Right atrium auricular region (tissue), 2 donors: ENCODE results near the gene MTARC1. TPM values are rescaled to one million over a fixed set of nuclear protein-coding genes. Genes with fewer than 3 reads are reported as not detected.
A peak's percentile ranks its signal among the peaks of the same experiment; 100 is the strongest.

Experiments
- DNase-seq: peaks from one replicate; pipeline ENCODE4 v3.0.0-alpha.2; 2019; ENCODE audit warnings: low spot score
- H3K27ac ChIP-seq, 2 donors: fragments of 200-600 bp; sonication (generic); 1 replicate in 1 of 2; 2 replicates in 1 of 2; pipeline ENCODE4 v1.5.1; 2016 to 2019
- H3K27me3 ChIP-seq, 2 donors: fragments of 200-600 bp; sonication (generic); one replicate each; pipeline versions ENCODE4 v1.5.1 to v1.6.0; 2017 to 2019
- H3K36me3 ChIP-seq: fragments of 200-600 bp; sonication (generic); one replicate; pipeline ENCODE4 v1.5.1; 2016
- H3K4me1 ChIP-seq, 2 donors: fragments of 200-600 bp; sonication (generic); one replicate each; pipeline versions ENCODE4 v1.5.1 to v1.6.0; 2017 to 2019
- H3K4me3 ChIP-seq, 2 donors: fragments of 200-600 bp; sonication (generic); 1 replicate in 1 of 2; 2 replicates in 1 of 2; pipeline ENCODE4 v1.5.1; 2017 to 2019; ENCODE audit warnings: mild to moderate bottlenecking in 1 of 2, moderate library complexity in 1 of 2
- H3K9me3 ChIP-seq, 2 donors: fragments of 200-600 bp; sonication (generic); one replicate each; pipeline ENCODE4 v1.5.1; 2019
- CTCF ChIP-seq, 2 donors: fragments of 200-600 bp; sonication (generic); IDR thresholded peaks; one replicate each; pipeline ENCODE4 v1.5.1; 2019; ENCODE audit warnings: antibody characterized with exemption in 2 of 2
- total RNA-seq, 2 donors: library from RNA; depleted of rRNA; stranded (reverse); fragments of >200 nt; gene quantifications; one replicate each; pipeline ENCODE4 v1.1.0, GENCODE V29; 2016

MTARC1 gene
- total RNA-seq, 2 donors from 2014 or later: 4.0 to 6.1 TPM

- H3K36me3 ChIP-seq: peaks cover 46% of the 10 kb centered on the region
- no peak for TF ChIP-seq CTCF (IDR thresholded peaks at IDR 0.05)
- H3K27me3 ChIP-seq: no peaks in the 10 kb centered on the region
- no peaks in the 10 kb centered on the region for H3K4me1 ChIP-seq
- no peaks in the 10 kb centered on the region for H3K9me3 ChIP-seq
- H3K4me3 ChIP-seq: no peak overlapping the region
- H3K27ac ChIP-seq: no peak overlapping the region
- no peak for DNase-seq
Observed at GRCh38 chr1:220761688-220762427, 24.9 kb upstream of the MTARC1 start.

GRCh38 chr1:220764757-220765156, 22.0 kb upstream of the MTARC1 start:
- H3K36me3 ChIP-seq: peaks cover 42% of the 10 kb centered on the region

GRCh38 chr1:220767312-220768125, 19.2 kb upstream of the MTARC1 start:
- Histone ChIP-seq H3K9me3 (no peaks in the 10 kb centered on the region), H3K36me3 (peaks cover 40% of the 10 kb centered on the region), H3K27ac (peak overlapping the region; percentile 54 to 64), H3K27me3 (no peaks in the 10 kb centered on the region), H3K4me1 (peaks cover 0 to 18% of the 10 kb centered on the region in 2 donors), H3K4me3 (no peak overlapping the region)
- DNase-seq: no peak
- TF ChIP-seq CTCF (IDR thresholded peaks at IDR 0.05): no peak

More at GRCh38 chr1:220764757-220765156, 22.0 kb upstream of the MTARC1 start:
- no peak overlapping the region for H3K27ac ChIP-seq
- H3K4me1 ChIP-seq: peaks cover 0 to 18% of the 10 kb centered on the region in 2 donors
- no peaks in the 10 kb centered on the region for H3K27me3 ChIP-seq
- no peaks in the 10 kb centered on the region for H3K9me3 ChIP-seq
- no peak for DNase-seq
- H3K4me3 ChIP-seq: no peak overlapping the region
- TF ChIP-seq CTCF (IDR thresholded peaks at IDR 0.05): no peak

- no peak overlapping the region for H3K4me3 ChIP-seq
- H3K4me1 ChIP-seq: peaks cover 0 to 18% of the 10 kb centered on the region in 2 donors
- no peak for DNase-seq
- no peaks in the 10 kb centered on the region for H3K27me3 ChIP-seq
- H3K9me3 ChIP-seq: no peaks in the 10 kb centered on the region
- peaks cover 34% of the 10 kb centered on the region for H3K36me3 ChIP-seq
- no peak for TF ChIP-seq CTCF (IDR thresholded peaks at IDR 0.05)
- peak overlapping the region; percentile 54 to 64 for H3K27ac ChIP-seq
Observed at GRCh38 chr1:220768126-220768601, 18.5 kb upstream of the MTARC1 start.

- peak; percentile 53 for DNase-seq
- H3K27ac ChIP-seq: no peak overlapping the region
- TF ChIP-seq CTCF (IDR thresholded peaks at IDR 0.05): no peak
- peaks cover 29% of the 10 kb centered on the region for H3K36me3 ChIP-seq
- H3K4me3 ChIP-seq: no peak overlapping the region
- no peaks in the 10 kb centered on the region for H3K9me3 ChIP-seq
- H3K4me1 ChIP-seq: peaks cover 0 to 18% of the 10 kb centered on the region in 2 donors
- no peaks in the 10 kb centered on the region for H3K27me3 ChIP-seq
Observed at GRCh38 chr1:220769205-220769604, 17.5 kb upstream of the MTARC1 start.
